PC-3 (cell line): ENCODE measurements around the gene PLPPR3.

Experiments
- EZH2phosphoT487 ChIP-seq: fragments of 300-600 bp; sonication (generic); IDR thresholded peaks from 2 replicates; pipeline ENCODE4 v1.6.1; 2018; ENCODE audit warnings: mild to moderate bottlenecking, antibody characterized with exemption, low read length, borderline replicate concordance
- TF ChIP-seq, protein P1 (sequence below): fragments of 300-600 bp; sonication (generic); conservative IDR thresholded peaks from 2 replicates; pipeline ENCODE4 v1.5.1; 2017; ENCODE audit warnings: antibody characterized with exemption, low read depth, mild to moderate bottlenecking, low read length

DNA sequence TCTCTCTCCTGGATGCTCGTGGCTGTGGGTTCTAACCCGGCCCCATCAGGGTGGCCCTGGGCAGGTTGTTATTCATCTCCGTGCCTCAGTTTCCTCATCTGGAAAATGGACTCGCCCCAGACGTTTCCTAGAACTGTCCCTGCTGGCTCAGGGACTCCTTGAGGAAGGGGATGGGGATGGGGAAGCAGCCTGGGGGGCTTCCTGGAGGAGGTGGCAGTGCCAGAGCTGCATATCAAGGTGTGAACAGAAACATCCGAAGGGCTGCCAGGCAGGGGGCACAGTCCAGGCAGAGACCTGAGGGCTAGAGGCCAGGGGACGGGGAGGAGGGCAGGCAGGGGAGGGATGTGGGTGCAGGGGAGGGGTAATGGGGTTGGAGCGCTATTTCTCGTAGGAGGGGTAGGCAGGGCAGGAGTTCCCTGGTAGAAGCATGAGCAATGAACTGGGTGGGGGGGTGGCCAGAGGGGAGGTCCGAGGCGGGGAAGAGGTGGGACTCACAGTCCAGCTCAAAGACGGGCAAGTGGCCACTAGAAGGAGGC lies 26.7 kb upstream of the PLPPR3 start:
- TF ChIP-seq, protein P1, sequence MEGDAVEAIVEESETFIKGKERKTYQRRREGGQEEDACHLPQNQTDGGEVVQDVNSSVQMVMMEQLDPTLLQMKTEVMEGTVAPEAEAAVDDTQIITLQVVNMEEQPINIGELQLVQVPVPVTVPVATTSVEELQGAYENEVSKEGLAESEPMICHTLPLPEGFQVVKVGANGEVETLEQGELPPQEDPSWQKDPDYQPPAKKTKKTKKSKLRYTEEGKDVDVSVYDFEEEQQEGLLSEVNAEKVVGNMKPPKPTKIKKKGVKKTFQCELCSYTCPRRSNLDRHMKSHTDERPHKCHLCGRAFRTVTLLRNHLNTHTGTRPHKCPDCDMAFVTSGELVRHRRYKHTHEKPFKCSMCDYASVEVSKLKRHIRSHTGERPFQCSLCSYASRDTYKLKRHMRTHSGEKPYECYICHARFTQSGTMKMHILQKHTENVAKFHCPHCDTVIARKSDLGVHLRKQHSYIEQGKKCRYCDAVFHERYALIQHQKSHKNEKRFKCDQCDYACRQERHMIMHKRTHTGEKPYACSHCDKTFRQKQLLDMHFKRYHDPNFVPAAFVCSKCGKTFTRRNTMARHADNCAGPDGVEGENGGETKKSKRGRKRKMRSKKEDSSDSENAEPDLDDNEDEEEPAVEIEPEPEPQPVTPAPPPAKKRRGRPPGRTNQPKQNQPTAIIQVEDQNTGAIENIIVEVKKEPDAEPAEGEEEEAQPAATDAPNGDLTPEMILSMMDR = no peak
- no peak for TF ChIP-seq EZH2phosphoT487
